Heart left ventricle (tissue), 16 donors: ENCODE results near the gene USP6NL. TPM values are rescaled to one million over a fixed set of nuclear protein-coding genes. Genes with fewer than 3 reads are reported as not detected.

Experiments used
- ATAC-seq, 4 donors: fragments of 200-7000 bp; cut with Tn5 transposase; one replicate each; pipeline ENCODE4 v1.9.1; 2020 to 2022; ENCODE audit warnings: moderate library complexity in 4 of 4, mild to moderate bottlenecking in 3 of 4, moderate number of reproducible peaks in 1 of 4
- DNase-seq, 5 donors: peaks; one replicate each; pipeline ENCODE4 v3.0.0-alpha.2; 2020
- H3K27ac ChIP-seq, 12 donors: fragments of 200-600 bp; sonication (generic) in 4 of 12; one replicate each; pipeline versions ENCODE4 v1.5.0 to v1.8.0; 2016 to 2022; ENCODE audit warnings: mild to moderate bottlenecking in 2 of 12
- H3K27me3 ChIP-seq, 9 donors: fragments of 200-600 bp; sonication (generic) in 2 of 9; one replicate each; pipeline versions ENCODE4 v1.5.1 to v1.8.0; 2016 to 2022; ENCODE audit warnings: mild to moderate bottlenecking in 3 of 9
- H3K36me3 ChIP-seq, 9 donors: fragments of 200-600 bp; sonication (generic) in 2 of 9; one replicate each; pipeline versions ENCODE4 v1.5.0 to v1.8.0; 2018 to 2022; ENCODE audit warnings: mild to moderate bottlenecking in 2 of 9
- H3K4me1 ChIP-seq, 12 donors: fragments of 200-600 bp; sonication (generic) in 4 of 12; one replicate each; pipeline versions ENCODE4 v1.5.0 to v1.8.0; 2016 to 2022; ENCODE audit warnings: mild to moderate bottlenecking in 3 of 12
- H3K4me3 ChIP-seq, 12 donors: fragments of 200-600 bp; sonication (generic) in 4 of 12; one replicate each; pipeline versions ENCODE4 v1.5.0 to v1.8.0; 2017 to 2022; ENCODE audit warnings: mild to moderate bottlenecking in 9 of 12, moderate library complexity in 4 of 12
- H3K9me3 ChIP-seq, 12 donors: fragments of 200-600 bp; sonication (generic) in 4 of 12; one replicate each; pipeline versions ENCODE4 v1.5.0 to v1.8.0; 2016 to 2022; ENCODE audit warnings: mild to moderate bottlenecking in 1 of 12
- POLR2A ChIP-seq, 2 donors: fragments of 450-650 bp; IDR thresholded peaks; one replicate each; pipeline ENCODE4 v1.6.1; 2017; ENCODE audit warnings: antibody characterized with exemption in 2 of 2, mild to moderate bottlenecking in 2 of 2, moderate library complexity in 2 of 2
- WGBS, 4 donors: extraction: QIAGEN DNeasy Blood & Tissue Kit in 2 of 4; methylation state at CpG; one replicate each; pipeline versions ENCODE4 v1.1.5 to v1.1.7; 2013 to 2018; 5-methylcytosine and 5-hydroxymethylcytosine counted together
- intact Hi-C, 10 donors: fragments of 100-400 bp; cut with DNase I; formaldehyde crosslinking; loops; one replicate each; pipeline versions ENCODE4 v1.11.1 to v1.14.2; 2022
- polyA plus RNA-seq, 2 donors: library from polyadenylated mRNA; stranded (reverse); fragments of 200-250 nt; gene quantifications; one replicate each; pipeline ENCODE4 v1.2.3, GENCODE V29; 2013
- total RNA-seq, 9 donors: library from RNA; depleted of rRNA in 2 of 9; stranded (reverse); fragments of >200 nt in 2 of 9; fragmentation: NEBNext Ultra II Directional in 3 of 9; extraction: Animal tissue kit (Norgen Biotek cat#: 25700) in 3 of 9; gene quantifications; one replicate each; pipeline versions ENCODE4 v1.1.0 to v1.2.4, GENCODE V29; 2016 to 2023
- TF ChIP-seq, protein P1 (sequence below), 12 donors: fragments of 200-600 bp; sonication (generic) in 4 of 12; IDR thresholded peaks; one replicate each; pipeline versions ENCODE4 v1.5.0 to v1.8.0; 2018 to 2022; ENCODE audit warnings: antibody characterized with exemption in 12 of 12, mild to moderate bottlenecking in 5 of 12
- donor health status: ischemic (EF 13 %, LVEDD 7.1; RV severe dilation, severe dysfunction).
- donor health status: healthy with polysubstance abuse.
- donor health status: DM: no; HTN: yes; CAD: no.
- donor health status: DM: no; HTN: no; CAD: no.
- donor health status: ischemic (EF 25% LVEDD 6.9; RV normal size, moderate dysfunction).
- donor health status: ischemic (EF 25% LVEDD 5.7; RV mildly dilated, moderate dysfunction).
- donor health status: healthy.
- donor health status: DM: yes; HTN: yes; CAD: no.
- donor health status: ischemic (EF 35%, LVEDD 5.7; RV mildly dilated, moderate dysfunction).
- donor health status: nonischemic (EF 11% LVEDD 7.7; RV severe dilation, severe dysfunction).
- donor health status: DM: yes; HTN: yes; CAD: no.
- donor health status: PGD.
- donor health status: ischemic (EF 29% LVEDD 5.4; RV normal size, mild dysfunction).
- donor health status: nonischemic (EF 23%, LVEDD 6.1; RV moderate dilation, normal function).

USP6NL gene
- total and polyA plus RNA-seq, 11 donors, result 1.3 to 12.2 (median 9.6) TPM

GRCh38 chr10:11610166-11610825 lies 1.2 kb downstream of the USP6NL start:
- peak overlapping the region; percentile 80 to 92 (median 89) for H3K27ac ChIP-seq
- TF ChIP-seq, protein P1, sequence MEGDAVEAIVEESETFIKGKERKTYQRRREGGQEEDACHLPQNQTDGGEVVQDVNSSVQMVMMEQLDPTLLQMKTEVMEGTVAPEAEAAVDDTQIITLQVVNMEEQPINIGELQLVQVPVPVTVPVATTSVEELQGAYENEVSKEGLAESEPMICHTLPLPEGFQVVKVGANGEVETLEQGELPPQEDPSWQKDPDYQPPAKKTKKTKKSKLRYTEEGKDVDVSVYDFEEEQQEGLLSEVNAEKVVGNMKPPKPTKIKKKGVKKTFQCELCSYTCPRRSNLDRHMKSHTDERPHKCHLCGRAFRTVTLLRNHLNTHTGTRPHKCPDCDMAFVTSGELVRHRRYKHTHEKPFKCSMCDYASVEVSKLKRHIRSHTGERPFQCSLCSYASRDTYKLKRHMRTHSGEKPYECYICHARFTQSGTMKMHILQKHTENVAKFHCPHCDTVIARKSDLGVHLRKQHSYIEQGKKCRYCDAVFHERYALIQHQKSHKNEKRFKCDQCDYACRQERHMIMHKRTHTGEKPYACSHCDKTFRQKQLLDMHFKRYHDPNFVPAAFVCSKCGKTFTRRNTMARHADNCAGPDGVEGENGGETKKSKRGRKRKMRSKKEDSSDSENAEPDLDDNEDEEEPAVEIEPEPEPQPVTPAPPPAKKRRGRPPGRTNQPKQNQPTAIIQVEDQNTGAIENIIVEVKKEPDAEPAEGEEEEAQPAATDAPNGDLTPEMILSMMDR (IDR thresholded peaks at IDR 0.05), result no peak
- TF ChIP-seq POLR2A (IDR thresholded peaks at IDR 0.05), result no peak
- peaks cover 0 to 40% (median 10%) of the 10 kb centered on the region in 12 donors for H3K4me1 ChIP-seq
- intact Hi-C loops, result loop anchor here in 8 of 10 donors (5.0 to 10.0 kb wide), 6 partner anchors 75 to 115 kb away; no protein-coding TSS in a partner anchor
- ATAC-seq (no peak), DNase-seq (no peak)
- H3K27me3 ChIP-seq, result no peaks in the 10 kb centered on the region
- WGBS, 4 donors, result 6 to 7% (median 7%) methylated on average over 9 of the region's 9 CpGs
- H3K9me3 ChIP-seq, result peaks cover 0 to 3% (median 0%) of the 10 kb centered on the region in 12 donors
- H3K4me3 ChIP-seq, result peak overlapping the region; percentile 74 to 96 (median 90)
- no peaks in the 10 kb centered on the region for H3K36me3 ChIP-seq

DNA sequence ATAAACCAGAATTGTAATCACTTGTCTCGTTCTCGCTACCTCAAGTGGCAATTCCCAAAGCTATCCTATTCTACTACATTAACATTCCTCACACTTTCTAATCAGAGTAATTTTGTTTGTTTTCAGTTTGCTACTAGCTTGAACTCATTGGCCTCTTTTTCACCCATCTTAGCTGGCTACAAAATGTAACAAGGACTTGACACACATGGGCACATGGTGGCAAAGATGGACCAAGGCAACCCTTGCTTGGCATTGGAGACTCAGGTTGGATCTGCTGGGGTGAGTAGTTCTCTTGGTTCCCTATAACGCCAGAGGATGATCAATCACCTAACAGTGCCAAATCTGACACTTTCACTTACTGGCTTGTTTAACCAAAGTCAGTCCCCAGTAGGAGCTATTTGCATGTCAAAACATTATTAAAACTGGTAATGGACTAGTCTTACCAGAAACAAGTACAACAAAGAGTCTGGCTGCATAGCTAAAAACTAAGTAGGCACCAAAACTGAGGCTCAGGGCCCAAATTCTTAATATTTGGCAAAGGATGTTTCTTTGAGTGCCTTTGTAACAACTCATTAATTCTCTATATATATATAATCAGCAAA lies 1.9 kb downstream of the USP6NL start:
- no peaks in the 10 kb centered on the region for H3K27me3 ChIP-seq
- WGBS, 4 donors, result 92 to 99% (median 94%) methylated on average over 3 of the region's 3 CpGs

GRCh38 chr10:11609052-11609451 lies 2.4 kb downstream of the USP6NL start:
- H3K4me3 ChIP-seq, result no peak overlapping the region
- no peaks in the 10 kb centered on the region for H3K36me3 ChIP-seq
- H3K9me3 ChIP-seq, result peaks cover 0 to 7% (median 0%) of the 10 kb centered on the region in 12 donors
- 93 to 98% (median 94%) methylated on average over 7 of the region's 7 CpGs for WGBS, 4 donors
- DNase-seq (no peak), ATAC-seq (no peak)
- intact Hi-C loops, result no loop called here
- TF ChIP-seq, protein P1 (IDR thresholded peaks at IDR 0.05), result no peak
- no peak for TF ChIP-seq POLR2A (IDR thresholded peaks at IDR 0.05)
- H3K27me3 ChIP-seq, result no peaks in the 10 kb centered on the region
- no peak overlapping the region for H3K27ac ChIP-seq
- H3K4me1 ChIP-seq, result peaks cover 0 to 49% (median 10%) of the 10 kb centered on the region in 12 donors

More for the DNA sequence above, 1.9 kb downstream of the USP6NL start:
- DNase-seq, result no peak
- intact Hi-C loops, result loop anchor here in 8 of 10 donors (5.0 to 10.0 kb wide), 6 partner anchors 75 to 115 kb away; no protein-coding TSS in a partner anchor
- Histone ChIP-seq H3K27ac (no peak overlapping the region), H3K36me3 (no peaks in the 10 kb centered on the region), H3K9me3 (peaks cover 0 to 7% (median 0%) of the 10 kb centered on the region in 12 donors), H3K4me3 (peak overlapping the region in 4 of 12 donors; percentile 79 to 91 (median 87)), H3K4me1 (peaks cover 0 to 47% (median 10%) of the 10 kb centered on the region in 12 donors)
- no peak for TF ChIP-seq POLR2A (IDR thresholded peaks at IDR 0.05)
- TF ChIP-seq, protein P1 (IDR thresholded peaks at IDR 0.05), result no peak
- ATAC-seq, result no peak
